GM19324 (cell line): ENCODE data around the gene CYP46A1.

ENCODE experiments used
- ATAC-seq: cut with Tn5 transposase; IDR thresholded peaks from one replicate; pipeline ENCODE4 v1.9.1; 2021; ENCODE audit warnings: mild to moderate bottlenecking, moderate library complexity; ENCODE audit not compliant: unreplicated experiment, low FRiP score

The CYP46A1 gene

DNA sequence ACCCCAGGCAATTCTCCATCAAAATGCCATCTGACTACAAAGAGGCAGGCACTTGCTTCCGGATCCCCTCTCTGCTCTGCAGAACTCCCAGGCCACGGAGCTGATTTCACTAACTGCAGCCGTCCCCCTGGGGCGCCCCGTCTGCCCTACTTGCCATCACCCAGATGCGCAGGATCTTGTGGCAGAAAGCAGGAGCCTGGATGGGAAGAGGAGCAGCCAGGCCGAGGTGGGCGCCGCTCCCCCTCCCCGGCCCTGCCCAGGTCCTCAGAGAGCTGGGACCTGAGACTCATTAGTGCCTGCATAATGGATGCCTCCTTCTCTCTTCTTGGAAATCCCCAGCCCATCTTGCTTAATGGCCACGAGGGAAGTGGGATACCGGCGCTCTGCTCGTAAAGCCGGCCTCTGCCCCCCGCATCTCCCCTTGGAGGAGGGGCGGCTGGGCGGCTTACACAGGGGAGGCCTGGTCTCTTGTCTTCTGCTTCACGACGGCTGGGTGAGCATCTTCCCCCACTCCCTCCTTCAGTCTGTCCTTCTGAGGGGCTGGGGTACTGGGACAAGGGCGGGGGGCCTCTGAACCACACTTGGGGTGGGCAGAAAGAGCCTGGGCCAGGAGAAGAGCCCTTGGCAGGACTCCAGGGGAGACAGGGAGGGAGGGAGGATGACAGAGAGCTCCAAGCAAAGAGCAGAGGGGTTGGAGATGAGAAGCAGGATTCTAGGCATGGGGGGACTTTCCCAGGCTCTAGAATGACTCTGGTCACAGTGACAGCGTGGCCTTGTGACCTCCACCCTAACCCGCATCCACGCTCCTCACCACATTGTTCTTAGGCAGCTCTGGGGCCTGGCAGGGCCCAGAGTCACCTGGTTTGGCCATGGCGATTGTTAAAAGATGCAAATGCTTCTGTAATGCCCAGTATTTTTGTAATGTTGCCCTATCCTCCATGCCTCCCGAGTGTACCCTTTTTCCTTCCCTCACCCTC is 89.7 kb downstream of the CYP46A1 start:
- no peak for ATAC-seq

- no peak for ATAC-seq
Measured at GRCh38 chr14:99774556-99775307, 90.6 kb downstream of the CYP46A1 start.

- no peak for ATAC-seq
Measured at GRCh38 chr14:99775351-99775750, 91.3 kb downstream of the CYP46A1 start.
